Heart right ventricle (tissue), 16 donors: ENCODE data around the gene FOXF2. TPM values are rescaled to one million over a fixed set of nuclear protein-coding genes. Genes with fewer than 3 reads are reported as not detected.

Source experiments
- ATAC-seq, 8 donors: fragments of 200-7000 bp; cut with Tn5 transposase; one replicate each; pipeline ENCODE4 v1.9.1; 2020; ENCODE audit warnings: mild to moderate bottlenecking in 8 of 8, moderate library complexity in 8 of 8, moderate number of reproducible peaks in 1 of 8
- DNase-seq, 2 donors: peaks; one replicate each; pipeline ENCODE4 v3.0.0-alpha.2; 2020
- H3K27ac ChIP-seq, 10 donors: fragments of 200-600 bp; sonication (generic) in 2 of 10; one replicate each; pipeline versions ENCODE4 v1.5.0 to v1.8.0; 2020 to 2022; ENCODE audit warnings: mild to moderate bottlenecking in 3 of 10
- H3K27me3 ChIP-seq, 7 donors: fragments of 200-600 bp; one replicate each; pipeline ENCODE4 v1.8.0; 2021 to 2022; ENCODE audit warnings: mild to moderate bottlenecking in 2 of 7
- H3K36me3 ChIP-seq, 9 donors: fragments of 200-600 bp; sonication (generic) in 1 of 9; one replicate each; pipeline versions ENCODE4 v1.5.0 to v1.8.0; 2020 to 2022; ENCODE audit warnings: mild to moderate bottlenecking in 2 of 9
- H3K4me1 ChIP-seq, 9 donors: fragments of 200-600 bp; sonication (generic) in 1 of 9; one replicate each; pipeline versions ENCODE4 v1.5.0 to v1.8.0; 2020 to 2022; ENCODE audit warnings: mild to moderate bottlenecking in 4 of 9
- H3K4me3 ChIP-seq, 10 donors: fragments of 200-600 bp; sonication (generic) in 2 of 10; one replicate each; pipeline versions ENCODE4 v1.5.0 to v1.8.0; 2020 to 2022; ENCODE audit warnings: mild to moderate bottlenecking in 7 of 10, moderate library complexity in 2 of 10
- H3K9me3 ChIP-seq, 11 donors: fragments of 200-600 bp in 10 of 11; sonication (generic) in 2 of 11; one replicate each; pipeline versions ENCODE4 v1.5.0 to v1.8.0; 2013 to 2022; ENCODE audit warnings: mild to moderate bottlenecking in 2 of 11, control low read depth in 1 of 11, moderate library complexity in 1 of 11
- WGBS, 2 donors: extraction: QIAGEN DNeasy Blood & Tissue Kit; methylation state at CpG; one replicate each; pipeline ENCODE4 v1.1.7; 2013; ENCODE audit warnings: inconsistent platforms in 1 of 2; 5-methylcytosine and 5-hydroxymethylcytosine counted together
- intact Hi-C, 10 donors: fragments of 100-400 bp; cut with DNase I; formaldehyde crosslinking; loops; one replicate each; pipeline versions ENCODE4 v1.11.1 to v1.14.2; 2022
- polyA plus RNA-seq, 2 donors: library from polyadenylated mRNA; stranded (reverse); fragments of 200-250 nt; gene quantifications; one replicate each; pipeline ENCODE4 v1.2.3, GENCODE V29; 2013
- total RNA-seq, 10 donors: library from RNA; stranded (reverse); fragmentation: NEBNext Ultra II Directional in 3 of 10; extraction: Animal tissue kit (Norgen Biotek cat#: 25700) in 3 of 10; gene quantifications; one replicate each; pipeline versions ENCODE4 v1.2.1 to v1.2.4, GENCODE V29; 2021 to 2023
- TF ChIP-seq, protein P1 (sequence below), 9 donors: fragments of 200-600 bp; sonication (generic) in 2 of 9; IDR thresholded peaks; one replicate each; pipeline versions ENCODE4 v1.5.0 to v1.8.0; 2021 to 2022; ENCODE audit warnings: antibody characterized with exemption in 9 of 9, mild to moderate bottlenecking in 5 of 9, moderate library complexity in 1 of 9
- donor health status: Arrhythmogenic right ventricular cardiomyopathy.
- donor health status: ischemic (EF 13 %, LVEDD 7.1; RV severe dilation, severe dysfunction).
- donor health status: healthy with polysubstance abuse.
- donor health status: DM: no; HTN: yes; CAD: no.
- donor health status: DM: no; HTN: no; CAD: no.
- donor health status: ischemic (EF 25% LVEDD 6.9; RV normal size, moderate dysfunction).
- donor health status: ischemic (EF 25% LVEDD 5.7; RV mildly dilated, moderate dysfunction).
- donor health status: healthy.
- donor health status: DM: yes; HTN: yes; CAD: no.
- donor health status: Ischemic cardiomyopathy.
- donor health status: ischemic (EF 35%, LVEDD 5.7; RV mildly dilated, moderate dysfunction).
- donor health status: nonischemic (EF 11% LVEDD 7.7; RV severe dilation, severe dysfunction).
- donor health status: DM: yes; HTN: yes; CAD: no.
- donor health status: PGD.
- donor health status: ischemic (EF 29% LVEDD 5.4; RV normal size, mild dysfunction).
- donor health status: nonischemic (EF 23%, LVEDD 6.1; RV moderate dilation, normal function).

FOXF2 gene
- total and polyA plus RNA-seq, 12 donors, result 0.10 to 0.18 (median 0.15) TPM; not detected in 3

DNA sequence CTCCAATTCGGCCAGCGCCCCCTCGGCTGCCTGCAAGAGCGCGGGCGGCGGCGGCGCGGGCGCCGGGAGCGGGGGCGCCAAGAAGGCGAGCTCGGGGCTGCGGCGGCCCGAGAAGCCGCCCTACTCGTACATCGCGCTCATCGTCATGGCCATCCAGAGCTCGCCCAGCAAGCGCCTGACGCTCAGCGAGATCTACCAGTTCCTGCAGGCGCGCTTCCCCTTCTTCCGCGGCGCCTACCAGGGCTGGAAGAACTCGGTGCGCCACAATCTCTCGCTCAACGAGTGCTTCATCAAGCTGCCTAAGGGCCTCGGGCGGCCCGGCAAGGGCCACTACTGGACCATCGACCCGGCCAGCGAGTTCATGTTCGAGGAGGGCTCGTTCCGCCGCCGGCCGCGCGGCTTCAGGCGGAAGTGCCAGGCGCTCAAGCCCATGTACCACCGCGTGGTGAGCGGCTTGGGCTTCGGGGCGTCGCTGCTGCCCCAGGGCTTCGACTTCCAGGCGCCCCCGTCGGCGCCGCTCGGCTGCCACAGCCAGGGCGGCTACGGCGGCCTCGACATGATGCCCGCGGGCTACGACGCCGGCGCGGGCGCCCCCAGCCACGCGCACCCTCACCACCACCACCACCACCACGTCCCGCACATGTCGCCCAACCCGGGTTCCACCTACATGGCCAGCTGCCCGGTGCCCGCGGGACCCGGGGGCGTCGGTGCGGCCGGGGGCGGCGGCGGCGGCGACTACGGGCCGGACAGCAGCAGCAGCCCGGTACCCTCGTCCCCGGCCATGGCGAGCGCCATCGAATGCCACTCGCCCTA is 963 bp downstream of the FOXF2 start:
- TF ChIP-seq, protein P1, sequence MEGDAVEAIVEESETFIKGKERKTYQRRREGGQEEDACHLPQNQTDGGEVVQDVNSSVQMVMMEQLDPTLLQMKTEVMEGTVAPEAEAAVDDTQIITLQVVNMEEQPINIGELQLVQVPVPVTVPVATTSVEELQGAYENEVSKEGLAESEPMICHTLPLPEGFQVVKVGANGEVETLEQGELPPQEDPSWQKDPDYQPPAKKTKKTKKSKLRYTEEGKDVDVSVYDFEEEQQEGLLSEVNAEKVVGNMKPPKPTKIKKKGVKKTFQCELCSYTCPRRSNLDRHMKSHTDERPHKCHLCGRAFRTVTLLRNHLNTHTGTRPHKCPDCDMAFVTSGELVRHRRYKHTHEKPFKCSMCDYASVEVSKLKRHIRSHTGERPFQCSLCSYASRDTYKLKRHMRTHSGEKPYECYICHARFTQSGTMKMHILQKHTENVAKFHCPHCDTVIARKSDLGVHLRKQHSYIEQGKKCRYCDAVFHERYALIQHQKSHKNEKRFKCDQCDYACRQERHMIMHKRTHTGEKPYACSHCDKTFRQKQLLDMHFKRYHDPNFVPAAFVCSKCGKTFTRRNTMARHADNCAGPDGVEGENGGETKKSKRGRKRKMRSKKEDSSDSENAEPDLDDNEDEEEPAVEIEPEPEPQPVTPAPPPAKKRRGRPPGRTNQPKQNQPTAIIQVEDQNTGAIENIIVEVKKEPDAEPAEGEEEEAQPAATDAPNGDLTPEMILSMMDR (IDR thresholded peaks at IDR 0.05), result no peak
- intact Hi-C loops, result loop anchor here in 3 of 10 donors (10.0 kb wide), 3 partner anchors 476 to 796 kb away; no protein-coding TSS in a partner anchor
- DNase-seq (no peak), ATAC-seq (peak in 6 of 8 donors; percentile 25 to 44 (median 36))
- H3K9me3 ChIP-seq, result no peaks in the 10 kb centered on the region
- H3K27me3 ChIP-seq, result peaks cover 40 to 96% (median 94%) of the 10 kb centered on the region in 7 donors
- H3K4me1 ChIP-seq, result peaks cover 7 to 37% (median 18%) of the 10 kb centered on the region in 9 donors
- H3K36me3 ChIP-seq, result no peaks in the 10 kb centered on the region
- peak overlapping the region; percentile 28 to 56 (median 41) for H3K4me3 ChIP-seq
- WGBS, 2 donors, result 1 to 2% methylated on average over 97 to 106 of the region's 106 CpGs
- no peak overlapping the region for H3K27ac ChIP-seq

DNA sequence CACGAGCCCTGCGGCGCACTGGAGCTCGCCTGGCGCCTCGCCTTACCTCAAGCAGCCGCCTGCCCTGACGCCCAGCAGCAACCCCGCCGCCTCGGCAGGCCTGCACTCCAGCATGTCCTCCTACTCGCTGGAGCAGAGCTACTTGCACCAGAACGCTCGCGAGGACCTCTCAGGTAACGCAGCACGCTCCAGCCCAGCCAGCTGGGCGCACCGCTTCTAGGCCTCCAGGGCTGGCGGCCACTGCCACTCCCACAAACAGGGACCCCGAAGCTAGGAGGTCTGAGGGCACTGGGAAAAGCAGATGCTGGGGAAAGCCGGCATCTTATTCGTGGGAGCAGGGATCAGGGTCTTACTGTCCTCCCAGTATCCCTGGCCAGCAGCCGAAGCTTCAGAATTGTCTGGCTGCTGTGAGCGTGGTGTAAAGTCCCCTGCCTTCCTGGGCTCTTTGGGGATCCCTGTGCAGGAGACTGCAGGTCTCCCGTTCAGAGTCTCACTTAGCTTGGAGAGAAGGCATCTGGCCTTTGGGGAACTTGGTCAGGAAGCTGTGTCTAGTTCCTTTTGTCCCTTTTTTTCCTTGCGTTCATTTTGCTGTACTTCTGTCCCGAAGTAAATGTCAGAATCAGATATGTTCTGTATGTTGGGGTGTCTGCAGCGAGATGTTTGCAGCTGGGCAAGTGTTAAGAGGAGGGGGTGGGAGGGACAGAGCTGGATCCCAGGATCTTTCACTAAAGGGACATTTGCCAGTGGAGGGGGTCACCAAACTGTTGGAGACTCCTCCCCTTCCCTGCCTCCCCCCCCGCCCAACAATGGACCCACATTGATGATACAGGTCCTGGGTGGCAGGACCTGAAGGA is 1.8 kb downstream of the FOXF2 start:
- ATAC-seq, result no peak
- Histone ChIP-seq H3K27ac (no peak overlapping the region), H3K36me3 (no peaks in the 10 kb centered on the region), H3K4me1 (peaks cover 7 to 37% (median 18%) of the 10 kb centered on the region in 9 donors), H3K27me3 (peaks cover 40 to 96% (median 94%) of the 10 kb centered on the region in 7 donors), H3K4me3 (peak overlapping the region; percentile 0 to 56 (median 41)), H3K9me3 (no peaks in the 10 kb centered on the region)
- TF ChIP-seq, protein P1 (IDR thresholded peaks at IDR 0.05), result no peak
- intact Hi-C loops, result loop anchor here in 3 of 10 donors (10.0 kb wide), 3 partner anchors 476 to 796 kb away; no protein-coding TSS in a partner anchor
- DNase-seq, result no peak
- WGBS, 2 donors, result 6 to 8% methylated on average over 30 of the region's 30 CpGs

DNA sequence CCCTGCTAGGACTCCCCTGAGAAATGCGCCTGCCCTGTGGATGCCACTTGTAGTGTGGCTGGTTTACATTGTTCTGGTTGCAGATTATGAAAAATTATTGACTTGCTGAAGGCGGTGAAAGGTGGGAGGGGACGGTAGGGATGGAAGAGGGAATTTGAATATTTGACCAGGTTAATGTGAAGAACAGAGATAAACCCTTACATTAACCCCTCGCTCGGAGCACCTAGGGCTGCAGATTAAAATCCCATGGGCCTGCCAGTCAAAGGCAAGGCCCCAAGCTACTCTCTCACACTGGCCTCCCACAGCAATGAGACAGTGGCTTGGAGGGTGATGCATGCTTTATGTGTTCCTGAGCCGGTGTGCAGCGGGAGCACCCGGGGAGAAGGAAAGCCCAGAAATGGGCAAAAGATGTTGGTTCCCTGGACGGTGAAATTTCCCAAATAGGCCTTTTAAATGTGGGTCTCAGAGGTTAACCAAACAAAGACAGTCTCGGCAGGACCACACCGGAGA is 2.5 kb downstream of the FOXF2 start:
- Histone ChIP-seq H3K4me3 (peak overlapping the region in 1 of 10 donors; percentile 0), H3K27ac (no peak overlapping the region)

More for the DNA sequence above, 2.5 kb downstream of the FOXF2 start:
- ATAC-seq, result no peak
- intact Hi-C loops, result loop anchor here in 3 of 10 donors (10.0 kb wide), 3 partner anchors 477 to 797 kb away; no protein-coding TSS in a partner anchor
- H3K4me1 ChIP-seq, result peaks cover 7 to 37% (median 18%) of the 10 kb centered on the region in 9 donors
- WGBS, 2 donors, result 38 to 43% methylated on average over 11 of the region's 11 CpGs
- peaks cover 40 to 96% (median 94%) of the 10 kb centered on the region in 7 donors for H3K27me3 ChIP-seq
- TF ChIP-seq, protein P1 (IDR thresholded peaks at IDR 0.05), result no peak
- no peaks in the 10 kb centered on the region for H3K9me3 ChIP-seq
- DNase-seq, result no peak
- H3K36me3 ChIP-seq, result no peaks in the 10 kb centered on the region
